Central memory CD8-positive, alpha-beta T cell (primary cell): ENCODE data around the gene TEAD4.

Experiments
- ATAC-seq: fragments of 150-1000 bp; cut with Tn5 transposase; replicated peaks from 2 replicates; pipeline ENCODE4 v1.10.0; 2022; ENCODE audit warnings: mild to moderate bottlenecking, moderate FRiP score, moderate number of reproducible peaks; ENCODE audit not compliant: poor library complexity, severe bottlenecking; ENCODE audit errors: extremely low read depth
- DNase-seq, 2 donors: peaks; one replicate each; pipeline ENCODE4 v3.0.0; 2021; ENCODE audit warnings: low spot score in 2 of 2
- H3K27ac Mint-ChIP-seq: one replicate; pipeline ENCODE4 v1.8.0; 2022; ENCODE audit warnings: low read depth, mild to moderate bottlenecking, moderate library complexity, mixed read lengths
- H3K27me3 Mint-ChIP-seq: one replicate; pipeline ENCODE4 v1.8.0; 2022; ENCODE audit warnings: mixed read lengths
- H3K36me3 Mint-ChIP-seq: one replicate; pipeline ENCODE4 v1.8.0; 2022; ENCODE audit warnings: mild to moderate bottlenecking, moderate library complexity, mixed read lengths; ENCODE audit not compliant: insufficient read depth
- H3K4me1 Mint-ChIP-seq: one replicate; pipeline ENCODE4 v1.8.0; 2022; ENCODE audit warnings: mixed read lengths
- H3K4me3 Mint-ChIP-seq: one replicate; pipeline ENCODE4 v1.8.0; 2022; ENCODE audit warnings: mild to moderate bottlenecking, moderate library complexity, mixed read lengths
- H3K9me3 Mint-ChIP-seq: one replicate; pipeline ENCODE4 v1.8.0; 2022; ENCODE audit warnings: mixed read lengths

TEAD4 gene

DNA sequence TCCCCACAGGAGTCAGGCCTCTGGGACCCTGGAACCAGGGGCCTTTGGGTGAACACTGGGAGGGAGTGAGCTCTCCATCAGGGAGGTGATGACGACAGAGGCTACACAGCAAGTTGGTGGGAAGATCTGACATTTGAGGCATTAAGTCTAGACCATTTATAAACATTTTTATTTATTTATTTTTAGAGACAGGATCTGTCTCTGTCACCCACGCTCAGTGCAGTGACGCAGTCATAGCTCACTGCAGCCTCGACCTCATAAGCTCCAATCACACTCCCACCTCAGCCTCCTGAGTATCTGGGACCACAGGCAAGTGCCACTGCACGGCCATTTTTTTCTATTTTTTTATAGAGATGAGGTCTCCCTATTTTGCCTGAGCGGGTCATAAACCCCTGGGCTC is 53.6 kb downstream of the TEAD4 start:
- DNase-seq (no peak), ATAC-seq (no peak)
- no peaks in the 10 kb centered on the region for H3K9me3 Mint-ChIP-seq
- H3K4me1 Mint-ChIP-seq = no peaks in the 10 kb centered on the region
- no peak overlapping the region for H3K4me3 Mint-ChIP-seq
- peaks cover 17% of the 10 kb centered on the region for H3K27me3 Mint-ChIP-seq
- no peaks in the 10 kb centered on the region for H3K36me3 Mint-ChIP-seq
- no peak overlapping the region for H3K27ac Mint-ChIP-seq

DNA sequence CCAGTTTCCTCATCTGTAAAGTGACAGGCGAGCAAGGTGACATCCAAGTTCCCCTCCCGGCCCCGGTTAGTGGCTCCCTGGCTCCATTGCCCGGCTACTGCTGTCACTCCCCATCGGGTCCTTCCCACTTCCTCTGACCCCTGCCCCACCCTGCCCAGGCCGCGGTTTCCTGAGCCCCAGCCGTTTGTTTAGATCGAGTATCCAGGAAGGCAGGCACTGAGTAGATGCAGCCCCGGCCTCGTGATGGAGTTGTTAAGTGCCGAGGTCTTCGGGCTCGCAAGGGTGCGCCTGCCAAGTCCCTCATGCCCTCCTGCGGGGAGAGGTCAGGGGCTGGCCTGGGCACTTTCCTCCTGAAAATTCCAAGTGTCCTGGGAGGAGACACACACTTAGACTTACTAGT is 55.4 kb downstream of the TEAD4 start:
- H3K27me3 Mint-ChIP-seq = peaks cover 24% of the 10 kb centered on the region
- no peak for DNase-seq
- H3K27ac Mint-ChIP-seq = no peak overlapping the region
- no peaks in the 10 kb centered on the region for H3K4me1 Mint-ChIP-seq
- no peak overlapping the region for H3K4me3 Mint-ChIP-seq
- H3K36me3 Mint-ChIP-seq = no peaks in the 10 kb centered on the region
- no peak for ATAC-seq
- no peaks in the 10 kb centered on the region for H3K9me3 Mint-ChIP-seq

DNA sequence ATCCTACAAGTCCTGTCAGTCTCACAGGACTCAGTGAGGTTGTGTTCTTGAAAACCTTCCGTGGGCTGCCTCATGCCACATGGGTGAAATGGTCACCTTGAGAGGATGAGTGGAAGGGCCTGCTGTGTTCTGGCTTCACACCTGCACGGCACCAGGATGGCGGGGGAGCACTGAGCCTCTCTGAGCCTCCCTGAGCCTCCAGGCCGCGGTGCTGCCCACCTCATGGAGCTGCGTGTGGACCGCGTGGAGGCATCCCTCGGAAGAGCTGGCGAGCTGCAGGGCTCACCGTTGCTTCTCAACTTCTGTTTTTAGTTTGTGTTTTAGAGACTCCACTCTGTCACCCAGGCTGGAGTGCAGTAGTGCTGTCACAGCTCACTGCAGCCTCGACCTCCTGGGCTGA is 56.2 kb downstream of the TEAD4 start:
- DNase-seq (no peak), ATAC-seq (no peak)
- Mint-ChIP-seq H3K36me3 (peaks cover 2% of the 10 kb centered on the region), H3K27me3 (peaks cover 23% of the 10 kb centered on the region), H3K4me3 (no peak overlapping the region), H3K4me1 (no peaks in the 10 kb centered on the region), H3K27ac (no peak overlapping the region), H3K9me3 (no peaks in the 10 kb centered on the region)

- Mint-ChIP-seq H3K4me1 (no peaks in the 10 kb centered on the region), H3K27ac (no peak overlapping the region), H3K36me3 (peaks cover 3% of the 10 kb centered on the region), H3K4me3 (no peak overlapping the region), H3K27me3 (peaks cover 22% of the 10 kb centered on the region), H3K9me3 (no peaks in the 10 kb centered on the region)
- no peak for DNase-seq
- no peak for ATAC-seq
These were observed 57.0 kb downstream of the TEAD4 start for GRCh38 chr12:3016191-3016590.

GRCh38 chr12:3017281-3017680 is 58.1 kb downstream of the TEAD4 start:
- H3K4me1 Mint-ChIP-seq = no peaks in the 10 kb centered on the region

GRCh38 chr12:3018284-3019004 is 59.2 kb downstream of the TEAD4 start:
- peaks cover 22% of the 10 kb centered on the region for H3K27me3 Mint-ChIP-seq
- no peak for DNase-seq
- H3K36me3 Mint-ChIP-seq = peaks cover 4% of the 10 kb centered on the region
- H3K4me3 Mint-ChIP-seq = no peak overlapping the region
- no peaks in the 10 kb centered on the region for H3K4me1 Mint-ChIP-seq
- H3K9me3 Mint-ChIP-seq = no peaks in the 10 kb centered on the region
- H3K27ac Mint-ChIP-seq = no peak overlapping the region
- ATAC-seq = no peak

More at GRCh38 chr12:3017281-3017680, 58.1 kb downstream of the TEAD4 start:
- Mint-ChIP-seq H3K27ac (no peak overlapping the region), H3K4me3 (no peak overlapping the region), H3K9me3 (no peaks in the 10 kb centered on the region), H3K36me3 (peaks cover 4% of the 10 kb centered on the region), H3K27me3 (peaks cover 22% of the 10 kb centered on the region)
- no peak for ATAC-seq
- DNase-seq = no peak

DNA sequence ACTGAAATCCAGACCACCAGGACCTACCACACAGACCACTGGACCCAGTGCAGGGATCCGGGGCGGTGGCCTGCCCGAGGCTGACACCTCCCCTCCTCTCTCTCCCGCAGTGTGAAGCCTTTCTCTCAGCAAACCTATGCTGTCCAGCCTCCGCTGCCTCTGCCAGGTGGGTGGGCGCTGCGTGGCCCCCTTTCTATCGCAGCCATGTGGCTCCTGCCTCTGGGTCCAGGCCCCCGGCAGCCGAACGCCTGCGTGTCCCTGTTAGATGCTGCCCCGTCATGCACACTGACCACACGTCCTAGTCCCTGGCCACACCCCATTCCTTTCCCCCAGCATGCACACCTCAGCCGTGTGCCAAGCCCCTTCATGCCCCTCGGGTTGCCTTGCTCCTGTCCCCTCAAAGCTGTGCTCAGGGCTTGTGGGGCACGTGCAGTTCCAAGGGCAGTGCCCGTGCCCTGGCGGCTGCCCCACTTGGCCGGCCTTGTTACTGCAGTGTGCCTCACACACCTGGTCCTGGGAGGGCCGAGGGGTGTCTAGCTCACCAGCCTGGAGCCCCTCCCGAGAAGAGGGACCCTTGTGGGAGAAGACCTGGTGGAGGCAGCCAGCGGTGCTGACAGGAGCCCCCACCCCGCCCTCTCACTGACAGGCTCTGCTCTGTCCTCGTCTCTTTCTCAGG is 59.9 kb downstream of the TEAD4 start:
- Mint-ChIP-seq H3K4me1 (no peaks in the 10 kb centered on the region), H3K4me3 (no peak overlapping the region), H3K27me3 (peaks cover 22% of the 10 kb centered on the region), H3K9me3 (no peaks in the 10 kb centered on the region), H3K27ac (no peak overlapping the region), H3K36me3 (peaks cover 4% of the 10 kb centered on the region)
- ATAC-seq (no peak), DNase-seq (no peak)

DNA sequence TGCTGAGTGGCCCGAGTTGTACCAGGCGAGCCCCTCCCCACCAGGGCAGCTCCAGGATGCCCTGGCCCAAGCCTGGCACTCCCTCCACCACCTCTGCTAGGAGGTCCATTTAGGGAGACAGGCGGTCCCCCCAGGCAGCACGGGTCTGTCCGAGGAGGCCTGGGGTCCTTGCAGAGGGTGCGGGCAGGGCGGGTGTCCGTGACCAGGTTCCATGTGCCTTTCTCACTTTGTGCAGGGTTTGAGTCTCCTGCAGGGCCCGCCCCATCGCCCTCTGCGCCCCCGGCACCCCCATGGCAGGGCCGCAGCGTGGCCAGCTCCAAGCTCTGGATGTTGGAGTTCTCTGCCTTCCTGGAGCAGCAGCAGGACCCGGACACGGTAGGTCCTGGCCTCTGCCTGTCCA is 61.2 kb downstream of the TEAD4 start:
- Mint-ChIP-seq H3K27ac (no peak overlapping the region), H3K4me3 (no peak overlapping the region), H3K9me3 (no peaks in the 10 kb centered on the region)

DNA sequence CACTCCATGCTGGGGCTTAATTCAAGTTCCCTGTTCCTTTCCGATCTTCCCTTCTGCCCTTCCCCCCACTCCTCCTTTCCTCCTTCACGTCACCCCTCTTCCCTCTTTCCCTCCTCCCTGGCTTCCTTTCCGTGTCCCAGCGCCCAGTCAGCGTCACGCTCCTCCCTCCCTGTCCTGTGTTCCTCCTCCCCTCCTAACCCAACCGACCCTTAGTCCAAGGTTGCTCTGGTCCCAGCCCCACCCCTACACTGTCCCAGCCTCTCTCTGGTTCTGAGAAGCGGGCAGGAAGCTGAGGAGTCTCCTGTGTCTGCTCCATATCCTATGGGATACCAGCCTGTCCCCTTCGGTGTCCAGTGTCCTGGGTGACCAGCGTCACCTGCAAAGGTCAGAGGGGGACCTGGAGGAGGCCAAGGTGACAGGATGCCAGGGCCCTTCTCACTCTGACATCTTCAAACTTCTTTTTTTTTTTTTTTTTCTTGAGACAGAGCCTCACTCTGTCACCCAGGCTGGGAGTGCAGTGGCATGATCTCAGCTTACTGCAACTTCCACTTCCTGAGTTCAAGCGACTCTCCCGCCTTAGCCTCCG is 61.7 kb downstream of the TEAD4 start:
- DNase-seq = no peak
- Mint-ChIP-seq H3K27ac (no peak overlapping the region), H3K4me3 (no peak overlapping the region), H3K36me3 (peaks cover 4% of the 10 kb centered on the region), H3K9me3 (no peaks in the 10 kb centered on the region), H3K27me3 (peaks cover 13% of the 10 kb centered on the region), H3K4me1 (no peaks in the 10 kb centered on the region)
- ATAC-seq = no peak

More for the DNA sequence above, 61.2 kb downstream of the TEAD4 start:
- Mint-ChIP-seq H3K27me3 (peaks cover 17% of the 10 kb centered on the region), H3K36me3 (peaks cover 4% of the 10 kb centered on the region), H3K4me1 (no peaks in the 10 kb centered on the region)
- ATAC-seq (no peak), DNase-seq (no peak)

- H3K4me1 Mint-ChIP-seq = no peaks in the 10 kb centered on the region
- H3K4me3 Mint-ChIP-seq = no peak overlapping the region
- no peaks in the 10 kb centered on the region for H3K9me3 Mint-ChIP-seq
- no peak for DNase-seq
- H3K27me3 Mint-ChIP-seq = peaks cover 13% of the 10 kb centered on the region
- ATAC-seq = no peak
- H3K36me3 Mint-ChIP-seq = peaks cover 4% of the 10 kb centered on the region
- H3K27ac Mint-ChIP-seq = no peak overlapping the region
These were observed 63.2 kb downstream of the TEAD4 start for GRCh38 chr12:3022411-3022810.

DNA sequence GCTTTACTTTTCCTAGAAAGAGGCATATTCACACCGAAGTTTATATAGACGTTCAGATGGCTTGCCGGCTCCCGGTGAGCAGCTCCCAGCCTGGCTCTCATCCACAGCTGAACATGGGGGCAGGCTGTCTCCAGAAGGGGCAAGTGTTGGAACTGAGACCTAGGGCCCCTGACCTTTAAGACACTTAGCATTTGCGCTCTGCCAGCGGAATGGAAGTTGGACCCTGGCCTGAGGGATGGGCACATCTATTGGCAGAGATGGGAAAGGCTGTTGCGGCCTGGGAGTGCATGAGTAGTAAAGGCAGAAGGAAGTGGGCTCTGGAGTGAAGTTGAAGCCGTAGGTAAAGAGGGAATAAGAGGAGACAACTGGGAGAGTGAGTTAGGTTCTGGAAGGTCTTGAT is 63.8 kb downstream of the TEAD4 start:
- no peaks in the 10 kb centered on the region for H3K9me3 Mint-ChIP-seq
- ATAC-seq = no peak
- peaks cover 4% of the 10 kb centered on the region for H3K36me3 Mint-ChIP-seq
- no peak for DNase-seq
- H3K4me3 Mint-ChIP-seq = no peak overlapping the region
- no peak overlapping the region for H3K27ac Mint-ChIP-seq
- no peaks in the 10 kb centered on the region for H3K4me1 Mint-ChIP-seq
- peaks cover 13% of the 10 kb centered on the region for H3K27me3 Mint-ChIP-seq

DNA sequence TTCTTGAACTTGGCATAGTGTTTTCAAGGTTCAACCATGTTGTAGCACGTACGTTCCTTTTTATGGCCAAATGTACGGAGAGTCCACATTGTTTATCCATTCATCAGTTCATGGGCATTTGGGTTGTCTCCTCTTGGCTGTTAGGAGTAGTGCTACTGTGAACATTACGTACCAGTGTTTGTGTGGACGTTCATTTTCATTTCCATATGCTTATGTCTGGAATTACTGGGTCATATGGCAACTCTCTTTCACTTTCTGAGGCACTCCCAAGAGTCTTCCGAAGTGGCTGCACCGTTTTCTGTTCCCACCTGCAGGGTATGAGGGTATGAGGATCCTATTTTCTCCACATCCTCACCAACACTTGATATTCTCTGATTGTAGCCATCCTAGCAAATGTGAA is 68.9 kb downstream of the TEAD4 start:
- peaks cover 15% of the 10 kb centered on the region for H3K27me3 Mint-ChIP-seq
- no peaks in the 10 kb centered on the region for H3K4me1 Mint-ChIP-seq
- DNase-seq (no peak), ATAC-seq (no peak)
- no peak overlapping the region for H3K4me3 Mint-ChIP-seq
- H3K36me3 Mint-ChIP-seq = no peaks in the 10 kb centered on the region
- H3K27ac Mint-ChIP-seq = no peak overlapping the region
- H3K9me3 Mint-ChIP-seq = no peaks in the 10 kb centered on the region

GRCh38 chr12:3030821-3031429 is 71.7 kb downstream of the TEAD4 start:
- Mint-ChIP-seq H3K27ac (no peak overlapping the region), H3K27me3 (peaks cover 27% of the 10 kb centered on the region), H3K9me3 (no peaks in the 10 kb centered on the region), H3K36me3 (no peaks in the 10 kb centered on the region), H3K4me3 (no peak overlapping the region), H3K4me1 (no peaks in the 10 kb centered on the region)
- no peak for ATAC-seq
- no peak for DNase-seq
